ENCODE results near the gene KCND1. TPM values are rescaled to one million over a fixed set of nuclear protein-coding genes. Genes with fewer than 3 reads are reported as not detected.

The KCND1 gene
- total RNA-seq, 2 experiments from 2014 or later: 7.6 to 8.8 TPM

- Histone ChIP-seq H3K4me3 (ENCODE audit: low read depth, low read length, poor library complexity, severe bottlenecking) (peak overlapping the region; percentile 91), H3K9me3 (ENCODE audit: low read length) (no peaks in the 10 kb centered on the region), H3K27ac (ENCODE audit: low read depth, low read length, poor library complexity, severe bottlenecking) (peak overlapping the region; percentile 93), H3K9me2 (ENCODE audit: insufficient read depth, low read length) (no peaks in the 10 kb centered on the region), H3K4me2 (ENCODE audit: low read length) (peak overlapping the region; percentile 86), H4K20me1 (ENCODE audit: insufficient read depth, low read length) (no peaks in the 10 kb centered on the region), H3K79me2 (ENCODE audit: insufficient read depth, low read depth, low read length) (peaks cover 40% of the 10 kb centered on the region), H3K36me3 (ENCODE audit: insufficient read depth, low read length) (peaks cover 26% of the 10 kb centered on the region), H3K4me1 (ENCODE audit: insufficient read depth, low read length, poor library complexity, severe bottlenecking) (peaks cover 62% of the 10 kb centered on the region), H2AFZ (ENCODE audit: low read length) (no peak overlapping the region)
- intact Hi-C loops (cut with micrococcal nuclease; ENCODE audit: unreplicated experiment): loop anchor here (5.0 kb wide), 2 partner anchors 41 to 221 kb away; partner anchors contain the start of gene PIM2
- no TSS peak for BruUV-seq (replicated peaks)
- POLR2A ChIA-PET: interaction anchor here (0.6 to 2.0 kb wide), 9 partner anchors 10 to 126 kb away, joined by 3 to 5 read pairs (median 3); no protein-coding TSS in a partner anchor
- no peak for DNase-seq (ENCODE audit: low spot score)
- TF ChIP-seq EZH2phosphoT487 (IDR thresholded peaks at IDR 0.05; ENCODE audit: borderline replicate concordance, low read depth, low read length) (no peak), CTCF (conservative IDR thresholded peaks at IDR 0.05; ENCODE audit: low read length) (no peak)
- CTCF ChIA-PET (ENCODE audit: unreplicated experiment): no interaction called here
Observed at GRCh38 chrX:48958635-48959094, 13.0 kb downstream of the KCND1 start.

GRCh38 chrX:48957827-48958634 is 13.6 kb downstream of the KCND1 start:
- Histone ChIP-seq H3K9me2 (ENCODE audit: insufficient read depth, low read length) (no peaks in the 10 kb centered on the region), H3K36me3 (ENCODE audit: insufficient read depth, low read length) (peaks cover 28% of the 10 kb centered on the region), H4K20me1 (ENCODE audit: insufficient read depth, low read length) (no peaks in the 10 kb centered on the region), H3K79me2 (ENCODE audit: insufficient read depth, low read depth, low read length) (peaks cover 44% of the 10 kb centered on the region), H3K27ac (ENCODE audit: low read depth, low read length, poor library complexity, severe bottlenecking) (peak overlapping the region; percentile 93), H3K9me3 (ENCODE audit: low read length) (no peaks in the 10 kb centered on the region), H3K4me1 (ENCODE audit: insufficient read depth, low read length, poor library complexity, severe bottlenecking) (peaks cover 56% of the 10 kb centered on the region), H3K4me2 (ENCODE audit: low read length) (peak overlapping the region; percentile 86), H3K4me3 (ENCODE audit: low read depth, low read length, poor library complexity, severe bottlenecking) (peak overlapping the region; percentile 91), H2AFZ (ENCODE audit: low read length) (no peak overlapping the region; the same call in 1 of the 2 replicates)
- ChIA-PET POLR2A (interaction anchor here (0.6 to 2.0 kb wide), 10 partner anchors 9 to 153 kb away, joined by 3 to 5 read pairs (median 3); no protein-coding TSS in a partner anchor), CTCF (ENCODE audit: unreplicated experiment) (interaction anchor here (0.7 kb wide), 1 partner anchor 219 kb away, joined by 3 read pairs; no protein-coding TSS in a partner anchor)
- no peak for TF ChIP-seq CTCF (conservative IDR thresholded peaks at IDR 0.05; ENCODE audit: low read length)
- no peak for TF ChIP-seq EZH2phosphoT487 (IDR thresholded peaks at IDR 0.05; ENCODE audit: borderline replicate concordance, low read depth, low read length)
- intact Hi-C loops (cut with micrococcal nuclease; ENCODE audit: unreplicated experiment): loop anchor here (2.0 to 5.0 kb wide), 3 partner anchors 19 to 221 kb away; partner anchors contain the start of gene PIM2
- BruUV-seq (replicated peaks): TSS peak; percentile 69
- DNase-seq (ENCODE audit: low spot score): peak; percentile 96
